Dermis blood vessel endothelial cell (primary cell): ENCODE measurements around the gene GOPC. TPM values are rescaled to one million over a fixed set of nuclear protein-coding genes. Genes with fewer than 3 reads are reported as not detected.

Source experiments
- DNase-seq: peaks from one replicate; pipeline ENCODE4 v3.0.0; 2010
- total RNA-seq: library from RNA; depleted of rRNA; stranded (reverse); fragments of >200 nt; gene quantifications from 2 replicates; pipeline ENCODE4 v1.2.3, GENCODE V29; 2014

The GOPC gene
- total RNA-seq, 1 donor from 2014 or later, result 41.7 TPM

DNA sequence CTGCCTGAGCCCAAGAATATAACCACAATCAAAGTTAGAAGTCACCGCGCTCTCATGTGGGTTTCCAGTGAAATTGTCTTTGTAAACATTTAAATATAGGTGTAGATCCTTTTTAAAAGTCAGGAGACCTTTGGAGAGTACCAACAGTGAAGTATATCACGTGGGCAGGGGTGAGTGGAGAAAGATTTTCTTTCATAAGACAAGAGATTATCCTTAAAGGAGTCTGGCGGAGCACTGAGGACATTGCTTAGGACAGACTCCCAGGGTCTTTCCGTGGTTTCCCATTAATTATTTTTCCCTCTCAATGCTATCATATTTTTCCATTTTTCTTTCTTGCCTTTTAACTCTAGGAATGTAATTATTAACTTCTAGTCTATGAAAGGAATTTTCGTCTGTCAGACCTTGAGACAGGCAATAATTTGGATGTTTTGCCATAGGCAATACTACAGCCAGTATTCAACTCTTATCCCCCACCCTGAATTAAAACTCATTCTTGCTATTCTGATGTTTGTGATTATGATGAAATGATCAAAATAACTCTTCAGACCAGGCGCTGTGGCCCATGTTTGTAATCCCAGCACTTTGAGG lies 88.4 kb downstream of the GOPC start:
- DNase-seq, result no peak

DNA sequence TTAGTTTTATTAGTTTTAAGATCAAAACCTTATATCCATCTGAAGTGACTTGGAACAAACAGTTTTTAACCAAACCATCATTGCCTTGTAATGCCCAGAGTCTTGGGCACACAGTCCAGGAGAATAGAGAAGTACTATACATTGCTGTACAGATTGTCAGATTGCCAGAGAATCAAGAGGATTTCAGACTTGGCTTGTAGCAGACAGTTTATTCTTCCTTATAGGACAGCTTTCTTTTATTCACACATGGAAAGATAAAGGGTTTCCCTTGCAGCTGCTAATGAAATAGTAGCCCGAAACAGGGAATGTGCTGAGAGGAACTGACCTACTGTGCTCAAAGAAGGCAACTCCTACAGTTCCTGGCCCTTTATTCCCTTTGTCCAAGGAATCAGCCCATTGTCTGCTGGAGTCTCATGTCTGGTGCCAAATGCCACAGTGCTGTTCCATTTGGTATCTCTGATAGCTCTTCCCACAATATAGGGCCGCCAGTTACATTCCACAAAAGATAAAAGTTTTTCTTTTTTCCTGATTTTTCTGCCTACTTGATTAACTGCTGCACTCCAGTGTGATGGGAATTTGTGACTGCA lies 89.2 kb downstream of the GOPC start:
- no peak for DNase-seq

DNA sequence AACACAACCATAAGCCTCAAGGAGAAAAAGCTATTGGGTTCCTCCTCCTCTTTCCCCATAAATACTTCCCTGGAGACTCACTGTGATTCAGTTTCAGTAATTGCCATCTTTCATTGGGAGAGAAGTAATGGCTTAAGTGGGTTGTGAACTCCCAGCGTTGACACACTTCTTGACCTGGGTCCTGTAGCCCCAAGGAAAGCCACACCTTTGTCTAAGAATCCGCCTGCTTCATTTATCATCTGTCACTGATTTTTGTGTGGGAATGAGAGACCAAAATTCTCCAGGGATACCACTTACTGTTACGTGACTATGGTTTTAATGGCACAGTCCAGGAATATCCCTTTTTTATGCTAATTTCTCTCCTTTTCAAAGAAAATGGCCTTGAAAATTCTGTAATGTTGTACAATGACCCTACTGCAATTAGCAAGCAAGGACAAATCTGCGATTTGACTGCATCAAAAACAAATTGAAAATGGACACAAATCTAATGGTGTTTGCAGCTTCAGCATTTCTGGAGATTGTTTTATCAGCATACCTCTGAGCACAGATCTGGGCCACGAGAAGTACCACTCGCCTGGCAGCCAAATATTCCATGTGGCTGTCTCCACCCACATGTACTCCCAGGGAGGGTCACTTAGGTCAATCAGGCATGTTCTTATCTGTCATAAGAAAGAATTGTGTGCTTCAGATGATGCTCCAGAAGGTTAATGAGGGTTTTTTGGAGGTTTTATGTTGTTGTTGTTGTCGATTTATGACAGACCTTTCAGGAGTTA lies 90.1 kb downstream of the GOPC start:
- no peak for DNase-seq

Other genes starting within 250 kb of the GOPC start
- under 0.01 TPM in 1 of 2 replicates, not detected in the other for gene ROS1, start 176.6 kb downstream of the GOPC start, total RNA-seq
- gene DCBLD1, start 119.8 kb downstream of the GOPC start, total RNA-seq, result 35.1 and 41.1 TPM in 2 replicates
- 12.4 and 22.2 TPM in 2 replicates for gene NUS1, start 73.0 kb upstream of the GOPC start, total RNA-seq